ENCODE data around the gene NT5C1B. TPM values are rescaled to one million over a fixed set of nuclear protein-coding genes. Genes with fewer than 3 reads are reported as not detected.

The NT5C1B gene
- total and polyA plus RNA-seq, 3 experiments from 2014 or later = 0.86 TPM; not detected in 2

DNA sequence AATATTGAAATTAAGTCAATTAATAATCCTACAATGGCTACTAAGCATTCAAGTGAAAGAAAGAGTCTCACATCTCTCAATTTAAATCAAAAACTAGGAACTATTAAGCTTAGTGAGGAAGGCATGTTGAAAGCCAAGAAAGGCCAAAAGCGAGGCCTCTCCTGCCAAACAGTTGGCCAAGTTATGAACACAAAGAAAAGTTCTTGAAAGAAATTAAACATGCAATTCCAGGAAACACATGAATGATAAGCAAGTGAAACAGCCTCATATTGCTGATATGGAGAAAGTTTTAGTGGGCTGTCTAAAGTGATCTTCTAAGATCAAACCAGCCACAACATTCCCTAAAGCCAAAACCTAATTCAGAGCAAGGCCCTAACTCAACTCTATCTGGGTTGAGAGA lies 40.7 kb downstream of the NT5C1B start:
- H3K4me3 Mint-ChIP-seq = no peak overlapping the region
- CTCF ChIA-PET = interaction anchor here (1.1 kb wide), 1 partner anchor 29 kb away, joined by 3 read pairs; no protein-coding TSS in a partner anchor
- H3K36me3 Mint-ChIP-seq = peaks cover 0 to 16% (median 3%) of the 10 kb centered on the region in 3 donors
- Histone ChIP-seq H3K9me3 (ENCODE audit: low read length) (no peaks in the 10 kb centered on the region), H3K4me1 (ENCODE audit: insufficient read depth, low read length) (peaks cover 15% of the 10 kb centered on the region), H3K27ac (ENCODE audit: low read depth, low read length) (no peak overlapping the region), H3K4me3 (ENCODE audit: low read length) (no peak overlapping the region), H3K27me3 (ENCODE audit: insufficient read depth, low read length, poor library complexity, severe bottlenecking) (no peaks in the 10 kb centered on the region), H3K36me3 (ENCODE audit: insufficient read depth, low read length) (no peaks in the 10 kb centered on the region)
- peak overlapping the region in 4 of 8 donors; percentile 1 to 51 (median 44) for H3K27ac Mint-ChIP-seq
- no peak for DNase-seq
- no peaks in the 10 kb centered on the region for H3K27me3 Mint-ChIP-seq
- POLR2A ChIA-PET = interaction anchor here (1.4 kb wide), 1 partner anchor 11 kb away, joined by 3 read pairs; no protein-coding TSS in a partner anchor
- peaks cover 57 to 85% (median 83%) of the 10 kb centered on the region in 3 donors for H3K4me1 Mint-ChIP-seq
- H3K9me3 Mint-ChIP-seq = no peaks in the 10 kb centered on the region

DNA sequence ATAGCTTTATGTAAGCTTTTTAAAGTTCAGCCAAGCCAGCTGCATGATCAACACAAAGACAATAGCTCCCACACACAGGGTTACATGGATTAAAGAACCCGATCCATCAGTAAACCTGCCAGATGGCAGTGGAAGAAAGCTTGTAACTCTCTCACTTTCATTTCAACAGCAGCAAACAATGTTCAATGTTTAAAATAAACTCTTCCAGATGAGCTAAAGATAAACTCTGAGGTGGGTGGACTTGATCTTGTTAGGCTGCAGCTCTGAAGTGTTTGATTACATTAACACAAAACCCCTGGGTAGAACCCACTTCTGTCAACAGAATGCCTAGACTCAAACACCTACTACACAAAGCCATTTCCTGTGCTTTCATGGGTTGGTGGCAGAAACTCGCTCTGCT lies 42.8 kb downstream of the NT5C1B start:
- Mint-ChIP-seq H3K9me3 (peaks cover 0 to 4% (median 0%) of the 10 kb centered on the region in 5 donors), H3K27me3 (no peaks in the 10 kb centered on the region), H3K36me3 (peaks cover 0 to 3% (median 1%) of the 10 kb centered on the region in 3 donors), H3K4me1 (peaks cover 45 to 64% (median 63%) of the 10 kb centered on the region in 3 donors), H3K4me3 (peak overlapping the region in 5 of 7 donors; percentile 6 to 52 (median 27)), H3K27ac (peak overlapping the region in 7 of 8 donors; percentile 8 to 83 (median 37))
- peak in 2 of 5 donors; percentile 14 to 19 for DNase-seq
- Histone ChIP-seq H3K9me3 (ENCODE audit: low read length) (no peaks in the 10 kb centered on the region), H3K27me3 (ENCODE audit: insufficient read depth, low read length, poor library complexity, severe bottlenecking) (no peaks in the 10 kb centered on the region), H3K4me1 (ENCODE audit: insufficient read depth, low read length) (peaks cover 13% of the 10 kb centered on the region), H3K4me3 (ENCODE audit: low read length) (no peak overlapping the region), H3K27ac (ENCODE audit: low read depth, low read length) (no peak overlapping the region), H3K36me3 (ENCODE audit: insufficient read depth, low read length) (no peaks in the 10 kb centered on the region)
- CTCF ChIA-PET = interaction anchor here (0.8 to 1.1 kb wide), 2 partner anchors 10 to 13 kb away, joined by 3 read pairs; no protein-coding TSS in a partner anchor
- POLR2A ChIA-PET = interaction anchor here (1.0 to 1.6 kb wide), 2 partner anchors 14 to 801 kb away, joined by 5 to 13 read pairs; partner anchors contain the start of gene RDH14

DNA sequence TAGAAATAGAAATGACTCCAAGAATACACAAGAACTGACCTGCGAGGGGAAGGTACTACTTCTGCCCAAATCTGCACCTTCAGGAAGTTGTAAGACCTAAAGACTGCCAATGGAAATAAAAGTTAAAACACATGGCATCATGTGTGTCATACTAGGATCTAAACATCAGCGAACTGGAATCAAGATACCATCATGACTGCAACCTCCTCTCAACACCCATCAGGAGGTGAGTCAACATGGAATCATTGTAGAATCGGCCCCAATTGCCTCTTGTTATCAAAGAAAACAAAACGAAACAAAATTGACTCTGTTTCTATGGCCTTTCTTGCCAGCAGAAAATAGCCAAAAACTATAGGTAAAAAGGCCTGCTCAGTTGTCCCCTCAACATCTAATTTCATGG lies 44.0 kb downstream of the NT5C1B start:
- H3K27ac ChIP-seq (ENCODE audit: low read depth, low read length) = no peak overlapping the region
- no peak overlapping the region for H3K4me3 ChIP-seq (ENCODE audit: low read length)
- H3K9me3 ChIP-seq (ENCODE audit: low read length) = no peaks in the 10 kb centered on the region
- H3K36me3 Mint-ChIP-seq = peaks cover 0 to 6% (median 3%) of the 10 kb centered on the region in 3 donors
- peak overlapping the region in 4 of 8 donors; percentile 9 to 58 (median 32) for H3K27ac Mint-ChIP-seq
- no peaks in the 10 kb centered on the region for H3K27me3 ChIP-seq (ENCODE audit: insufficient read depth, low read length, poor library complexity, severe bottlenecking)
- POLR2A ChIA-PET = interaction anchor here (1.6 kb wide), 1 partner anchor 15 kb away, joined by 13 read pairs; the partner anchor contains the start of gene RDH14
- no peak for DNase-seq
- H3K4me1 ChIP-seq (ENCODE audit: insufficient read depth, low read length) = peaks cover 12% of the 10 kb centered on the region
- no peaks in the 10 kb centered on the region for H3K36me3 ChIP-seq (ENCODE audit: insufficient read depth, low read length)
- peaks cover 4 to 9% (median 6%) of the 10 kb centered on the region in 5 donors for H3K9me3 Mint-ChIP-seq
- peaks cover 0 to 4% of the 10 kb centered on the region in 2 donors for H3K27me3 Mint-ChIP-seq
- H3K4me3 Mint-ChIP-seq = no peak overlapping the region
- CTCF ChIA-PET = no interaction called here
- peaks cover 37 to 52% (median 51%) of the 10 kb centered on the region in 3 donors for H3K4me1 Mint-ChIP-seq

GRCh38 chr2:18544171-18544570 lies 45.2 kb downstream of the NT5C1B start:
- peaks cover 28 to 40% (median 40%) of the 10 kb centered on the region in 3 donors for H3K4me1 Mint-ChIP-seq
- H3K9me3 ChIP-seq (ENCODE audit: low read length) = no peaks in the 10 kb centered on the region
- no peaks in the 10 kb centered on the region for H3K27me3 ChIP-seq (ENCODE audit: insufficient read depth, low read length, poor library complexity, severe bottlenecking)
- H3K36me3 Mint-ChIP-seq = peaks cover 0 to 6% (median 2%) of the 10 kb centered on the region in 3 donors
- no peak overlapping the region for H3K4me3 Mint-ChIP-seq
- no peak overlapping the region for H3K4me3 ChIP-seq (ENCODE audit: low read length)
- H3K27ac Mint-ChIP-seq = no peak overlapping the region
- ChIA-PET POLR2A (no interaction called here), CTCF (interaction anchor here (1.1 kb wide), 1 partner anchor 1319 kb away, joined by 3 read pairs; no protein-coding TSS in a partner anchor)
- H3K9me3 Mint-ChIP-seq = peaks cover 4 to 9% (median 6%) of the 10 kb centered on the region in 5 donors
- peaks cover 0 to 4% of the 10 kb centered on the region in 2 donors for H3K27me3 Mint-ChIP-seq
- peaks cover 12% of the 10 kb centered on the region for H3K4me1 ChIP-seq (ENCODE audit: insufficient read depth, low read length)
- no peak overlapping the region for H3K27ac ChIP-seq (ENCODE audit: low read depth, low read length)
- H3K36me3 ChIP-seq (ENCODE audit: insufficient read depth, low read length) = no peaks in the 10 kb centered on the region
- no peak for DNase-seq

GRCh38 chr2:18540872-18541271 lies 48.5 kb downstream of the NT5C1B start:
- no peak overlapping the region for H3K4me3 ChIP-seq (ENCODE audit: low read length)
- DNase-seq = no peak
- H3K27me3 ChIP-seq (ENCODE audit: insufficient read depth, low read length, poor library complexity, severe bottlenecking) = no peaks in the 10 kb centered on the region
- ChIA-PET POLR2A (no interaction called here), CTCF (no interaction called here)
- Mint-ChIP-seq H3K4me1 (peaks cover 7 to 13% (median 10%) of the 10 kb centered on the region in 3 donors), H3K4me3 (no peak overlapping the region), H3K9me3 (peaks cover 4 to 9% (median 6%) of the 10 kb centered on the region in 5 donors), H3K36me3 (peaks cover 0 to 6% (median 1%) of the 10 kb centered on the region in 3 donors), H3K27me3 (peaks cover 0 to 14% of the 10 kb centered on the region in 2 donors), H3K27ac (peak overlapping the region in 1 of 8 donors; percentile 64)
- no peak overlapping the region for H3K27ac ChIP-seq (ENCODE audit: low read depth, low read length)
- no peaks in the 10 kb centered on the region for H3K4me1 ChIP-seq (ENCODE audit: insufficient read depth, low read length)
- no peaks in the 10 kb centered on the region for H3K9me3 ChIP-seq (ENCODE audit: low read length)
- H3K36me3 ChIP-seq (ENCODE audit: insufficient read depth, low read length) = no peaks in the 10 kb centered on the region

DNA sequence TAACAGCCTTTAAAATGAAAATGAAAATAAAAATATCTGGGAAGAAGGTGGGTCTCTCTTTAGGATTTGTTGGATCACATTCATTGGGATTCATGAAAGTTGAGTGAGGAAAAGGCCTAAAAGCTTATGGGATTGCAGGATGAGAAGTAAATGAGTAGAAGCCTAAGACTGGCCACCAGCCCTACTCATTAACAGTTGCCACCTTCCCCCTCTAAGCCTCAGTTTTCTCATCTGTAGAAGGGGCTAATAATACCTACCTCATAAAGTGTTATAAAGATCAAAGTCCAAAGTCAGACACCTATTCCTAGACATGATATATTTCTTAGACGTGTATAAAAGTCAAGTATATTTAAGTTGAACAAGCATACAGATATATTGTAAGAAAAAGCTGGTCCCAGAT lies 52.7 kb downstream of the NT5C1B start:
- peaks cover 4 to 6% (median 6%) of the 10 kb centered on the region in 5 donors for H3K9me3 Mint-ChIP-seq
- H3K4me1 ChIP-seq (ENCODE audit: insufficient read depth, low read length) = no peaks in the 10 kb centered on the region
- no peaks in the 10 kb centered on the region for H3K27me3 ChIP-seq (ENCODE audit: insufficient read depth, low read length, poor library complexity, severe bottlenecking)
- no peak overlapping the region for H3K4me3 ChIP-seq (ENCODE audit: low read length)
- CTCF ChIA-PET = interaction anchor here (1.7 kb wide), 1 partner anchor 17 kb away, joined by 4 read pairs; no protein-coding TSS in a partner anchor
- H3K27ac Mint-ChIP-seq = no peak overlapping the region
- peaks cover 4 to 17% of the 10 kb centered on the region in 2 donors for H3K27me3 Mint-ChIP-seq
- POLR2A ChIA-PET = no interaction called here
- no peaks in the 10 kb centered on the region for H3K4me1 Mint-ChIP-seq
- H3K27ac ChIP-seq (ENCODE audit: low read depth, low read length) = no peak overlapping the region
- H3K36me3 Mint-ChIP-seq = peaks cover 0 to 6% (median 0%) of the 10 kb centered on the region in 3 donors
- no peaks in the 10 kb centered on the region for H3K36me3 ChIP-seq (ENCODE audit: insufficient read depth, low read length)
- H3K4me3 Mint-ChIP-seq = no peak overlapping the region
- H3K9me3 ChIP-seq (ENCODE audit: low read length) = no peaks in the 10 kb centered on the region
- DNase-seq = no peak

DNA sequence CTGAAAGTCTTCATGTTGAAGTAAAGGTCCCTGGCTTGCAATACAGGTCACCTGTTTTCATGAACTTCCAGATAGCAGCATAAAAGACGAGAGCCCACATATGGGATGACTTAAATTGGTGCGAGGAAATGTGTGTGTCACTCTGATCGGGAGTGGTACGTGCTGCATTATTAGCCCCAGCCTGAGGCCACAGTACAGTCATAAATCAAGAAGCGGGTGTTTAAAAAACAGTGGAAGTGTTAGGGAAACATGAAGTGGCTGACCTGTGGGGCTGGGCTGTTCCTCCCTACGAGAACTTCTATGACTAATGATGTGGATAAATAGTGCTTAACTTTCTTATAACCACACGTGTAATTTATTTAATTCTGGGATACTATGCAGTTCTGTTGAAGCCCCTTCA lies 53.3 kb downstream of the NT5C1B start:
- Mint-ChIP-seq H3K4me3 (no peak overlapping the region), H3K4me1 (no peaks in the 10 kb centered on the region), H3K27ac (no peak overlapping the region), H3K27me3 (peaks cover 4 to 17% of the 10 kb centered on the region in 2 donors), H3K9me3 (peaks cover 2 to 5% (median 4%) of the 10 kb centered on the region in 5 donors), H3K36me3 (peaks cover 0 to 5% (median 0%) of the 10 kb centered on the region in 3 donors)
- no peak for DNase-seq
- CTCF ChIA-PET = interaction anchor here (1.7 kb wide), 1 partner anchor 16 kb away, joined by 4 read pairs; no protein-coding TSS in a partner anchor
- H3K27me3 ChIP-seq (ENCODE audit: insufficient read depth, low read length, poor library complexity, severe bottlenecking) = no peaks in the 10 kb centered on the region
- no peak overlapping the region for H3K4me3 ChIP-seq (ENCODE audit: low read length)
- POLR2A ChIA-PET = no interaction called here
- H3K36me3 ChIP-seq (ENCODE audit: insufficient read depth, low read length) = no peaks in the 10 kb centered on the region
- no peaks in the 10 kb centered on the region for H3K9me3 ChIP-seq (ENCODE audit: low read length)
- no peak overlapping the region for H3K27ac ChIP-seq (ENCODE audit: low read depth, low read length)
- H3K4me1 ChIP-seq (ENCODE audit: insufficient read depth, low read length) = no peaks in the 10 kb centered on the region

GRCh38 chr2:18531194-18531593 lies 58.2 kb downstream of the NT5C1B start:
- H3K36me3 ChIP-seq (ENCODE audit: insufficient read depth, low read length) = no peaks in the 10 kb centered on the region
- H3K4me1 Mint-ChIP-seq = no peaks in the 10 kb centered on the region
- H3K27me3 ChIP-seq (ENCODE audit: insufficient read depth, low read length, poor library complexity, severe bottlenecking) = no peaks in the 10 kb centered on the region
- no peak overlapping the region for H3K4me3 Mint-ChIP-seq
- no peaks in the 10 kb centered on the region for H3K9me3 Mint-ChIP-seq
- no peaks in the 10 kb centered on the region for H3K9me3 ChIP-seq (ENCODE audit: low read length)
- CTCF ChIA-PET = interaction anchor here (0.8 to 1.5 kb wide), 2 partner anchors 11 to 13 kb away, joined by 4 to 5 read pairs; no protein-coding TSS in a partner anchor
- no peak for DNase-seq
- H3K27ac Mint-ChIP-seq = no peak overlapping the region
- peaks cover 5% of the 10 kb centered on the region in 2 donors for H3K27me3 Mint-ChIP-seq
- H3K27ac ChIP-seq (ENCODE audit: low read depth, low read length) = no peak overlapping the region
- no peak overlapping the region for H3K4me3 ChIP-seq (ENCODE audit: low read length)
- H3K36me3 Mint-ChIP-seq = no peaks in the 10 kb centered on the region
- no peaks in the 10 kb centered on the region for H3K4me1 ChIP-seq (ENCODE audit: insufficient read depth, low read length)
- POLR2A ChIA-PET = no interaction called here
